ENCODE measurements around the gene WBP1.
"Not testable (repeated sequence)": the region's sequence is repeated elsewhere in the genome, so short reads cannot be mapped to it uniquely, and the experiment has no call there.

The WBP1 gene

DNA sequence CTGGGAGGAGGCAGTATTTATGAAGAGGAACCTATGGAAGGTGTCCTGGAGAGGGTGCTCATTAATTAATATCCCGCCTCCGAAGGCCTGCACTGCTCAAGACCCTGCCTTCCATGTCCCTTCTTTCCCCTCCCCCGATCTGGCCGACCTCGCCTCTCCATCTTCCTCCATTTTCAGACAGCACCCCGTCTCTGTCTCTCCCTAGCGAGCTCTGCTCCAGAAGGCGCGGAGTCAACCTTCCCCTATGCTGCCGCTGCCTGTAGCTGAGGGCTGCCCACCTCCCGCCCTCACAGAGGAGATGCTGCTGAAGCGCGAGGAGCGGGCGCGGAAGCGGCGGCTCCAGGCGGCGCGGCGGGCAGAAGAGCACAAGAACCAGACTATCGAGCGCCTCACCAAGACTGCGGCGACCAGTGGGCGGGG, 1.1 kb upstream of the WBP1 start:
- DNase-seq, result no peak

DNA sequence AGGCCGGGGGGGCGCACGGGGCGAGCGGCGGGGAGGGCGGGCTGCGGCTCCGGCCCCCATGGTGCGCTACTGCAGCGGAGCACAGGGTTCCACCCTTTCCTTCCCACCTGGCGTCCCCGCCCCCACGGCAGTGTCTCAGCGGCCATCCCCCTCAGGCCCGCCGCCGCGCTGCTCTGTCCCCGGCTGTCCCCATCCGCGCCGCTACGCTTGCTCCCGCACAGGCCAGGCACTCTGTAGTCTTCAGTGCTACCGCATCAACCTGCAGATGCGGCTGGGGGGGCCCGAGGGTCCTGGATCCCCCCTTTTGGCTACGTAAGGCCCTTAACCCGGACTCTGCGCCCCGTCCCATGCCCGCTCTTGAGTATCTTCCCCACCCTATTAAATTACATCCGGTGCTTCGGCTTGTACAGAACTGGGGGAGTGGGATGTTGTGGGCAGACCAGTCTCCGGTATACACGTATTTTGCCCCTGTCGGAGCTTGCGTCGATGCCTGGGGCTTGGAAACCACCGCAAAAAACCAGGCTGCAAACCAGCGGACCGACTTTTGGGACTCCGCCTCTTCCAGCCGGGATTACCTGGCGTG, 598 bp upstream of the WBP1 start:
- peak; percentile 75 to 78 for DNase-seq

DNA sequence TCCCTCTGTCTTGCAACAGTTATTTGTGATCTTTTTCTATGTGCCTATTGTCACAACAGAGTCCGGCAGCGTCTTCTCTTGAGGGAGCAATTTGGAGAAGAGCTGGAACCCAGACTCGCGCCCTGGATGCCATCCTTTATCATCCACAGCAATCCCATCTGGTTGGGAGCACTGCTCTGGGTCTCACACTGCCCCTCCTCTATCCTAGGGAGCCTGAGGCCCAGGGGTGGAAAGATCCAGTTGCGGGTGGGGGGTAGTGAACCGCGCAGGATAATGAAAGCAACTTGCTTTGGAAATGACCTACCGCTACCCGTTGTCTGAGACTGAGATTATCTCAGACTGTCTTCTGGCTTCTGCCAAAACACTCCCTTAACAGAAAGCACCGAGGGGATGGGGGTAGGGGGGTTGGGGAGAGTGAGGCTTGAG, 713 bp downstream of the WBP1 start:
- no peak for DNase-seq

DNA sequence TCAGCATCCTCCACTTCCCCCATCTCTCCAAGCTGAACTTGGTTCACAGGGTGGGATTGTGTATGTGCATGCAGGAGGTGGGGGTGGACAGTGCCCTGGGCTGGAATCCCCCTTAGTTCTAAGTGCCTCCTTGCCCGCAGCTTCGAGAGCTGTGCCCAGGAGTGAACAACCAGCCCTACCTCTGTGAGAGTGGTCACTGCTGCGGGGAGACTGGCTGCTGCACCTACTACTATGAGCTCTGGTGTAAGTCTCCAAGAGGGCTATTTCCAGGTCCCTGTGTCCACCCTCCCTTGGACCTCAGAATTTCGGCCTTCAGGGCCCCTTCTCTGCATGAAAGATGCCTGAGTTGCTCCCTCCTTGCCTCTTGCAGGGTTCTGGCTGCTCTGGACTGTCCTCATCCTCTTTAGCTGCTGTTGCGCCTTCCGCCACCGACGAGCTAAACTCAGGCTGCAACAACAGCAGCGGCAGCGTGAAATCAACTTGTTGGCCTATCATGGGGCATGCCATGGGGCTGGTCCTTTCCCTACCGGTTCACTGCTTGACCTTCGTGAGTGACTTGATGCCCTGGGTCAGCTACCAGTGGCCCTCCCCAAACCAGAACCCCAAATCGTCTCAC, 1.4 kb downstream of the WBP1 start:
- DNase-seq, result not testable (repeated sequence)

DNA sequence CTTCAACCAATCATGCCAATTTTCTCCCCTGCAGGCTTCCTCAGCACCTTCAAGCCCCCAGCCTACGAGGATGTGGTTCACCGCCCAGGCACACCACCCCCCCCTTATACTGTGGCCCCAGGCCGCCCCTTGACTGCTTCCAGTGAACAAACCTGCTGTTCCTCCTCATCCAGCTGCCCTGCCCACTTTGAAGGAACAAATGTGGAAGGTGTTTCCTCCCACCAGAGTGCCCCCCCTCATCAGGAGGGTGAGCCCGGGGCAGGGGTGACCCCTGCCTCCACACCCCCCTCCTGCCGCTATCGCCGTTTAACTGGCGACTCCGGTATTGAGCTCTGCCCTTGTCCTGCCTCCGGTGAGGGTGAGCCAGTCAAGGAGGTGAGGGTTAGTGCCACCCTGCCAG, 1.9 kb downstream of the WBP1 start:
- not testable (repeated sequence) for DNase-seq

DNA sequence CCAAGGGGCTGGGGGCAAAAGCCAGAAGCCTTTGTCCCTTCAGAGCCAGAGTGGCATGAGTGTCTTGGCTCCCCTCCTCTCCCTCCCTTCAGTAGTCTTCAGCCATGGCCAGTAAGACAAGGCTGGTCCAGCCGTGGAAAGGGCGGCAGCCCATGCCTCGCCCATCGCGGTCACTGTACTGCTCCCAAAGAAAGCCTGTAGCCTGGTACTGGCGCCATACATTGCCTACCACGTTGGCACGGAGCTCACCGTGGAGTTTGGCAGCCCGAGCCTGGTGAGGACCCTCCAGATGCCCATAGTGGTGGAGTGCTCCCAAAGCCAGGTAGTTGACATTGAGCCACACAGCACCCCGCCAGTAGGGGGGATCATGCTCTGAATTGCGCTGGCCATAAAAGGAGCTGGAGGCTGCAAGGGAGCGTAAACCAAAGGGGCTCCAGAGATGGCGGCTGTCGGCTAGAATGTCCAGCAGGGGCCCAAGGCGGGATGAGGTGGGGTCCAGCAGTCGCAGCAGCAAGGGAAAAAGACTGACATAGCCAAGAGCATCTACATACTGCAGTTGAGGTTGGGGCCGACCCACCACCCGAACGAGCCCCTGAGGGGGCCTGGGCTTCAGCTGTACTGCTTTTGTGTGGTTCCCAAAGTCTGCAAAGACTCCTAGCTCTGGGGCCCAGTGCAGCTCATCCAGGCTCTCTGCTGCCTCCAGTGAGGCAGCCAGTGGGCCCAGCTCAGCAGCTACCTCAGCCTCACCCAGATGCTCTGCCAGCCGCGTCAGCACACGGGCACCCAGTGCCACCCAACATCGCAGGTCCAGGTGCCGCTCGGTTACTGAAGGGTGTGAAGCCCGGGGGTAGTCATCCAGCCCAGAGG, 3.2 kb downstream of the WBP1 start:
- no peak for DNase-seq

DNA sequence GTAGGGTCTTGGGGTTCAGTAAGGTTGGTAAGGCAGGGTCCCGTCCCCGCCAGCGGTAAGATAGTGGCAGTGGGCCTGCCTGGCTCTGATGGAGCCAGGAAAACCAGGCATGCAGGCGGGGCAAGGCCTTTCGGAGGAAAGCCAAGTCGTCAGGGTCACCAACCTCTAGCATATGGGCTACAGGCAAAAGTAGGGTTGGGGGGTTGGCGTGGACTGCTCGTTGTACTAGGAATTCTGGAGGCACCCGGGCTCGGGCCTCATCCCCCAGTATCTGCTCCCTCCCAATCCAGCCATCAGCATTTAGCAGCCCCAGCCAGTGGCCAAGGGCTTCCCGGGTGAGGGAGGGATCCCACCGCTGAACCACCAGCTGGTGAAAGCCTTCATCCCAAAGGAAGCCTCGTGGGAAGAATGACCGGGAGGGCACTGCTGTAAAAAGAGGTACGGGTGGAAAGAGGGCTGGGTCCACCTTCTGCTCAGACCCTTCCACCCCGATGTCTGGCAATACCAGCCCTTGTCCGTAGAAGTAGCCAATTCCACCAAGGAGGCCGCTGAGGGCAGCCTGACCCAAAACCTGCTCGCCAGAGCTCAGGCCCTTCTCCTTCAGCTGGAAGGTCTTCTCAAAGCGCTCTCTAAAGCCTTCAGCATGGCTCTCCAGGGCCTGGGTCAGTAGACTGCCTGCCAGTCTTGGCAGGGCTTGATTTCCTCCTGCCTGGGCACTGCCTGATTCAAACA, 4.0 kb downstream of the WBP1 start:
- no peak for DNase-seq

DNA sequence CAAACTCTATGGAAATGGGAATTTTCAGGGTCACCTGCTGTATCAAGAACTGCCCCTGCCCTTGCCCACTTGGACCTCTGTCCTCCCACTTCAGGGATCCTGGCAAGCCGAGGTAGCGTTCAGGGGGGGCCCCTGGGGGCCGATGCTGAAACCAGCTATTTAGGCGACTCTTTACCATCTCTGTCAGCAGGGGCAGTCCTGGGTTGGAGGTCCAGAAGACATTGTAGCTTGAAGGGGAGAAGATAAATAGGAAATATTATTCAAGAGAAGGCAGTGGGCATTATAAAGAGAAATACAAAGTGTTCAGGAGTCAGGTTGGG, 4.5 kb downstream of the WBP1 start:
- no peak for DNase-seq

DNA sequence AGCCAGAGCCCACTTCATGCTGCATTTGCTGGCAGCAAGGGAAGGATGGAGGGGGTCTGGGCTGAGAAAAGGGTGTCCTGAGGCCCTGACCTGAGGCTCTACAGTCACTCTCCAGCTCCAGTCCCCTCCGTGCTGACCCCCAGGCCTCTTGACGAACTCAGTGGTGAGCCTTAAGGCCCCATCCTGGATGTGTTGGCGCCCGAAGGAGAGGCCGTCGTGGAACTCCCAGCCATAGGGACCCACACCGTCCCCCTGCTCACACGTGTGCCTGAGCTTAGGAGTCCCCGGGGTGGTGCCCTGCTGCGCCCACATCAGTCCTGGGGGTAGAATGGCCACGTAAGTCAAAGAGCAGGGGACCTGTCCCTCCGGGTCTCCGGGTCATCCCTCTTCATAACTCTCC, 6.2 kb downstream of the WBP1 start:
- DNase-seq, result no peak

DNA sequence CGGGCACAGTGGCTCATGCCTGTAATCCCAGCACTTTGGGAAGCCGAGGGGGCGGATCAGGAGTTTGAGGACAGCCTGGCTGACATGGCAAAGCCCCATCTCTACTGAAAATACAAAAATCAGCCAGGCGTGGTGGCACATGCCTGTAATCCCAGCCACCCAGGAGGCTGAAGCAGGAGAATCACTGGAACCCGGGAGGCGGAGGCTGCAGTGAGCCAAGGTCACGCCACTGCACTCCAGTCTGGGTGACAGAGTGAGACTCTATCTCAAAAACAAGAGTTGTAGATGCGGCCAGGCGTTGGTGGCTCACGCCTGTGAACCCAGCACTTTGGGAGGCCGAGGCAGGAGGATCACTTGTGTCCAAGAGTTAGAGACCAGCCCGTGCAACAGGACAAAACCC, 12.5 kb downstream of the WBP1 start:
- not testable (repeated sequence) for DNase-seq

DNA sequence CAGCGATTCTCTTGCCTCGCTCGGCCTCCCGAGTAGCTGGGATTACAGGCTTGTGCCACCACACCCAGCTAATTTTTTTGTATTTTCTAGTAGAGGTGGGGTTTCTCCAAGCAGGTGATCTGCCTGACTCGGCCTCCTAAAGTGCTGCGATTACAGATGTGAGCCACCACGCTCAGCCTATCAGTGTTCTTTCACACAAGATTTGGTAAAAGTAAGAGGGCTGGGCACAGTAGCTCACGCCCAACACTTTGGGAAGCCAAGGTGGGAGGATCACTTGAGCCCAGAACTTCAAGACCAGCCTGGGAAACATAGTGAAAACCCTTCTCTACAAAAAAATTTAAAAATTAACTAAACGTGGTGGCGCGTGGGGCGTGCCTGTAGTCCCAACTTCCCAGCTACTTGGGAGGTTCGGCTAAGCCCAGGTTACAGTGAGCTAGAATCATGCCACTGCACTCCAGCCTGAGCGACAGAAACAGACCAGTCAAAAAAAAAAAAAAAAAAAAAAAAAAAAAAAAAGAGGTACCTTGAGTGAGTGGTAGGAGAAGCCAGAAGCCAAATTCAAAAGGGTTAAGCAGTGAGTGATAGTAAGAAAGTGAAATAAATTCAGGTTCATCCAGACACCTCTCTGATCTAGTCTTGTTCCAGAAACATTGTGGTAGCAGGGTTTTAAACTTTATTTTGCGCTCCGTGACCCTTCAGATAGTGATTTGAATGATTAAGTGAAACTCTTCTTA, 13.3 kb downstream of the WBP1 start:
- no peak for DNase-seq

DNA sequence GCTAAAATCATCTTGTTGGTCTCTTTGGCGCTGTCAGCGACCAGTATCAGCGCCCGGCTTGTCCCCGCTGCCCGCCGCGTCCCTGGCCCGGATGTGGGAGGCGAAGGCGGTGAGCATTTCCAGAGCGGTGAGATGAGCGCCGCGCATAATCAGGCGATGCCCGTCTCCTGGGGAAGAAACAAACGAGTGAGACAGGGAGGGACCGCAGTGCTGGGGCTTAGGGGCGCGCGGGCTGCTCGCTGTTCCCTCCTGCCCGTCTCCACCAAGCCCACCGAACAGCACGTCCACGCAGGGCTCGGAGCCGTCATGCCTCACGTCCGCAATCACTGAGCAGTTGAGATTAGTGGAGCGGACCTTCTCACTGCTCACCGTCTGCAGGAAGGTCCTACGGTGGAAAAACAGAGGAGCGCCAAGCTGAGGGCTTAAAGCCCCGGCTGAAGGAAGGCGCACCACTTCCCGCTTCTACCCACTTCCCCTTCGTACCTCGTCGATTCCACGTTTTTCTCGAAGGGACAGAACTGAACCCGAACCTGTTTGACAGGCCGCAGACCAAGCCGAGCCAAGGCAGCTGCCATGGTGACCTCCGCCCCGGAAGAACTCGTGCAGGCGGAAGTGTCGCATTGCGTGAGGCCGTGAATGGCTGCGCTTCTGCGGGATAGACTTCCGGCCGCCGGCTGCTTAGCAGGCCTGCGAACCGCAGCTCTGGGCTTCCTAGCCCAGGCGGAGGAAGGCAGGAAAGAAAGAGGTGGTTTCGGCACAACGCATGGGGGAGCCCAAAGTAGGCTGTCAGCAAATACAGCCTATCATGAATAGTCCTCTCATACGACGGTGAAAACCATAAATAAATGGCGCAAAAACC, 14.1 kb downstream of the WBP1 start, which contains the start of gene MRPL53:
Gene MRPL53 (minus strand): TSS at position 595 of the 859 bp plus-strand sequence. CDS start 20 bp downstream, at position 575.
- DNase-seq, result peak; percentile 95 to 96

DNA sequence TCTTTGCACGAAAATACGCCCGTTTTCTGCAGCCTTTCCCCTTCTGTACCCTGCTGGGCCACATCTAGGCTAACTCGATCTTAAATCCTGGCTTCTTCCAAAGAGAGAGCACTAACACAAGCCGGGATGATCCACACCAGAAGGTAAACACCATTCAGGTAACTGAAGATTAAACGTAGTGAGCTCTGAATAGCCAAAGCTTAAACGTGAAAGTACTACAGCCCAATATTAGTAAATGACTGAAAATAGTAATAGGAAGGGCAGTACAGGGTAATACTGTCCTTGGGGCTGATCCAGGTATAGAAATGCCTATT, 14.7 kb downstream of the WBP1 start:
- DNase-seq, result no peak

DNA sequence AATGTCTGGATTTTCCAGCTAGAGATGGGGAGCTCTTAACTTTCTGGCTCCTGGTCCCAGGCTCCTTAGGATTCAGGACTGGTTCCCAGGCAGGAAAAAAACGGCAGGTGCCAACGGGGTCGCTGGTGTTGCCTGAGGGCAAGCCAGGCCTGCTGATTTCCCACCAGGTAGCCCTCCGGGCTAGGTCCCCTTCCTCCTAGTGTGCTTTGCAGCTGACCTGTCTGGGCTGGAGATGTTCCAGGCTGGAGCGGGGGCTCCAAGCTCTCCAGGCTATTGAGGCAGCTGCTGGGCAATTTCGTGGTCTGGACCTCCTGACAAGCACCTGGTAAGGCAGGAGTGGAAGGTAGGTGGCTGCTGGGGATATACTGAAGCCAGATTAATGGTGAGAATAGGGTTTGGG, 16.2 kb downstream of the WBP1 start:
- no peak for DNase-seq

DNA sequence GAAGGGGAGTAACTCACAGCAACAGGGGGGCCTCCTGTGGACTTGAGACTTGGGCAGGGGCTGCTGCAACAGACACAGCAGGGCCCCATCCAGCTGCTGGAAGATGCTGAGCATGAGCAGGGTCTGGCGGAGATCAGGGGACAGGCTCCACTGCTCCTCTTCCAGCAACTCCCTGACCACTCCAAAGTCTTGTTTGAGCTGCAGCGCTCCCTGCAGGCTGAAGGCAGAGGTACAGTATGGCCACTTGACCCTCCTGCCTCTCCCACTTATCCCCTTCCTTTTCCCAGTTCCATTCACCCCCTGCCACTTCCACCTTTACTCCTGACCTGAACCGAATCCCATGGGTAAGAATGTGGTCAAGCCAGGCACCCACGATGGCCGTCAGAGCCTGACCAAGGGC, 16.7 kb downstream of the WBP1 start:
- no peak for DNase-seq

DNA sequence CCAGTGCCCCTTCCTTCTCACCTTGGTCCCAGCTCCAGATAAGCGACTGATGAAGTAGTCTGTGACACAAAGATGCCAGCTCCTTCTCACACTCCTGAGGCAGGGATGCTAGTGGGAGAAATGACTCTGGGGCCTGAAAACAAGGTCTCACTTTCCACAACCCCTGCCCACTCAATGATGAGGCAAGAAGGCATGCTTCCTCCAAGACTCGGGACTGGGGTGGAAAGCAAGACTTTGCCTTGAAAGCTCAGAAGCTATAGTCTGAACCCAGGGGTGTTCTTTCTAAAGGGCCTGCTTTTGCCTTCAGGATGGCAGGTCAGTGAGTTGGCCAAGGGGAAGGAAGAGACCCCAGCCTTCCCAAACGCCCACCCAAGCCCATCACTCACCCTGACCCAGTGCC, 23.2 kb downstream of the WBP1 start:
- DNase-seq, result no peak

DNA sequence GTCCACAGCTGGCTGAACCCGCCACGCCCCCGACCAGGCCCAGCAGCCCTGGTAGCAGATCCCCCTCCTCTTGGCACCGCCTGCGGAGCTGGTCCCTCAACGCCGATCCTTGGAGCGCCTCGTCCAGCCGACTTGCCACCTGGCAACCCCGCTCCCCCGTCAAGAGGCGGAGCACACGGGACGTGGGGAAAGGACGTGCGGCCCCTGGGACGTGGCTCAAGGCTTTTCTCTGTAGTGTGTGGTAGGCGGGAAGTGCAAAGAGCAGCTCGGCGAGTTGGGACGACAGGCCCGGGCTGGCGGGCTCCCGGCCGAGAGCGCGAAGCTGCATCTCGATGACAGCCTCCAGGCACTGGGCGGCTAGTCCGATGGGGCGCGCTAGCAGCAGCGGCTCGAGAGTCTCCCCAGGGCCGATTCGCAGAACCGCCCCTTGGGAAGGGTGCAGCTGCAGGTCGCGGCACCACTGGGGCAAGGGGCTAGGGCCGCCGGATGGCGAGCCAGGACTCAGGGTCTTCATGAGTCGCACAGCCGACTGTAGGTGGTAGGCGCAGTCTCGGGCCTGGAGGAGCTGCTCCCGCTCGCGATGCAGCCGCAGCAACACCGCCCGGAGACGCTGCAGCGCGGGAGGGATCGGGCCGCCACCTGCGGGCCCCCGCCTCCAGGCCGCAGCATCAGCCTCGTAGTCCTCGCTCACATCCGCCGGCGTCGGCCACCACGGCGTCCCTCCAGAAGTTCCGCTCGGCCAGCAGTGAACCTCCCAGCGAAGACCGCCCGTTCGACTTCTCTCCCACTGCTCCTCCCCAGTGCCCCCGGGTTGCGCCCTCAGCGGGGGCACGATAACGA, 23.9 kb downstream of the WBP1 start:
- peak in 1 of 2 experiments; percentile 27 for DNase-seq

DNA sequence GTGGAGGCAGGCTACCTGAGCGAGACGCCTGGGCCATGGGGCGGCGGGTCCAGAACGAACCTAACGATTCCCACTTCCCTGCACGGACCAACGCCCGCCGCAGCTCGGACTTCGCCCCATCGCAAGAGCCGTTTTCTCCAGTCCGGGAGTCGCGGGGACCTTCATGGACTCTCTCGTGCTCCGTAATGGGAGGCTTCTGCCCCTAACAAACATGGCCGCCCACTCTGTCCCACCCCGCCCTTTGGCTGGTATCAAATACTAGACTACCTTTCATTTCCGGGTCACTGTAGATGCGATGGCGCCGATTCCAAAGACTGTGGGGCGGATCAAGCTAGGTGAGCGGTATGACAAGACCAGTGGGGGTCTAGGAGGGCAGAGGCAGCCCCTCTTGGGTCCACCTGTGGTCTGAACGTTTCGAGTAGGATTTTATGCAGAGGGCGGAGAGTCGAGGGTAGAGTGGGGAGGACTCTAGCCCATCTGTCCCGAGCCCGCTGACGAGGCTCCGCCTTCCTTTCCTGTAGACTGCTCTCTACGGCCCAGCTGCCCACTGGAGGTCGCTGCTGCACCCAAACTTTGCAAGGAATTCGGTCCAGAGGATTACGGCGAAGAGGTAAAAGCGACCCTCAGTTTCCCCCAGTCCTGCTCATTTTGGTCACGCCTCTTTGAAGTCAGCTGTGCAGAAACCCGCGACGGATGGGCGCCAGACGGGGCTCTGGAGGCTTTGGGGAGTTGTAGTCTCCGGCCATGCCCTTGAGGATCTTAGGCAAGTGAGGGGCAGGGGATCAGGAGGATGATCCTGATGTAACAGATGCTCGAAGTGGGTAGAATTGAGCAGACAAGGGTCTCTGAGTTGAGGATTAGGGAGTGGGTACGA, 24.8 kb downstream of the WBP1 start, which contains the start of the genes CCDC142 and TTC31:
Gene CCDC142 (minus strand): TSS at position 198 of the 874 bp plus-strand sequence. CDS start 161 bp downstream, at position 37.
Gene TTC31 (plus strand): TSS at position 281 of the 874 bp plus-strand sequence. CDS start 15 bp downstream, at position 296.
- DNase-seq, result peak; percentile 93

DNA sequence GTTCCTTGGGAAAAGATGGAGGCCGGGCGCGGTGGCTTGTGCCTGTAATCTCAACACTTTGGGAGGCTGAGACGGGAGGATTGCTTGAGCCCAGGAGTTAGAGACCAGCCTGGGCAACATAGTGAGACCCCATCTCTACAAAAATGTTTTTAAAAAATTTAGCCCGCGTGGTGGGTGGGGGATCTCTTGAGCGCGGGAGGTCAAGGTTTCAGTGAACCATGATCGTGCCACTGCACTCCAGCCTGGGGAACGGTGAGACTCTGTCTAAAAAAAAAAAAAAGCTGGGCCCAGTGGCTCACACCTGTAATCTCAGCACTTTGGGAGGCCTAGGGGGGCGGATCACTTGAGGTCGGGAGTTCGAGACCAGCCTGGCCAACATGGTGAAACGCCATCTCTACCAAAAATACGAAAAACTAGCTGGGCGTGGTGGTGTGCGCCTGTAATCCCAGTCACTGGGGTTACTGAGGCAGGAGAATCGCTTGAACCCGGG, 25.5 kb downstream of the WBP1 start:
- DNase-seq, result not testable (repeated sequence)
